Karpas-422 (cell line): ENCODE results near the gene EMC6. TPM values are rescaled to one million over a fixed set of nuclear protein-coding genes. Genes with fewer than 3 reads are reported as not detected.

ENCODE experiments used
- DNase-seq: peaks from one replicate; pipeline ENCODE4 v3.0.0-alpha.2; 2015
- H2AFZ ChIP-seq: fragments of 200-600 bp; sonication (generic); 2 replicates; pipeline ENCODE4 v1.6.1; 2014; ENCODE audit warnings: antibody characterized with exemption, low read length, mixed read lengths
- H3K27ac ChIP-seq: fragments of 200-600 bp; sonication (generic); 2 replicates; pipeline ENCODE4 v1.5.1; 2014; ENCODE audit warnings: mild to moderate bottlenecking, low read length, moderate library complexity
- H3K27me3 ChIP-seq: fragments of 200-600 bp; sonication (generic); 2 replicates; pipeline ENCODE4 v1.6.1; 2014; ENCODE audit warnings: low read length, mixed read lengths
- H3K36me3 ChIP-seq: fragments of 200-600 bp; sonication (generic); 2 replicates; pipeline ENCODE4 v1.6.1; 2014; ENCODE audit warnings: low read length, mixed read lengths; ENCODE audit not compliant: insufficient read depth
- H3K4me1 ChIP-seq: fragments of 200-600 bp; sonication (generic); 2 replicates; pipeline ENCODE4 v1.6.1; 2014; ENCODE audit warnings: mild to moderate bottlenecking, low read length, mixed read lengths
- H3K4me2 ChIP-seq: fragments of 200-600 bp; sonication (generic); 2 replicates; pipeline ENCODE4 v1.6.1; 2014; ENCODE audit warnings: low read length, low read depth, mild to moderate bottlenecking; ENCODE audit not compliant: poor library complexity, severe bottlenecking
- H3K4me3 ChIP-seq: fragments of 200-600 bp; sonication (generic); 2 replicates; pipeline ENCODE4 v1.5.1; 2014; ENCODE audit warnings: mild to moderate bottlenecking, antibody characterized with exemption, low read length, mixed read lengths
- H3K79me2 ChIP-seq: fragments of 200-600 bp; sonication (generic); 2 replicates; pipeline ENCODE4 v1.6.1; 2014; ENCODE audit warnings: mild to moderate bottlenecking, low read length, mixed read lengths
- H3K9ac ChIP-seq: fragments of 200-600 bp; sonication (generic); 2 replicates; pipeline ENCODE4 v1.6.0; 2014; ENCODE audit warnings: low read length
- H3K9me2 ChIP-seq: fragments of 200-600 bp; sonication (generic), shearing (Covaris generic); replicated peaks from 2 replicates; pipeline ENCODE4 v1.6.0; 2014; ENCODE audit warnings: mild to moderate bottlenecking, low read length, moderate library complexity; ENCODE audit not compliant: insufficient read depth
- H3K9me3 ChIP-seq: fragments of 300-700, 200-600 bp; sonication (generic); 2 replicates; pipeline ENCODE4 v1.6.1; 2014; ENCODE audit warnings: low read length, mixed read lengths
- H4K20me1 ChIP-seq: fragments of 200-600 bp; sonication (generic); 2 replicates; pipeline ENCODE4 v1.6.1; 2014; ENCODE audit warnings: mild to moderate bottlenecking, antibody characterized with exemption, low read length, low read depth; ENCODE audit not compliant: insufficient read depth
- total RNA-seq: library from RNA; depleted of rRNA; stranded (reverse); fragments of >200 nt; shearing (Covaris generic); gene quantifications from 2 replicates; pipeline ENCODE4 v1.2.3, GENCODE V29; 2014; ENCODE audit warnings: low replicate concordance; rRNA removed

The EMC6 gene
- total RNA-seq: 21.0 and 34.2 TPM in 2 replicates

DNA sequence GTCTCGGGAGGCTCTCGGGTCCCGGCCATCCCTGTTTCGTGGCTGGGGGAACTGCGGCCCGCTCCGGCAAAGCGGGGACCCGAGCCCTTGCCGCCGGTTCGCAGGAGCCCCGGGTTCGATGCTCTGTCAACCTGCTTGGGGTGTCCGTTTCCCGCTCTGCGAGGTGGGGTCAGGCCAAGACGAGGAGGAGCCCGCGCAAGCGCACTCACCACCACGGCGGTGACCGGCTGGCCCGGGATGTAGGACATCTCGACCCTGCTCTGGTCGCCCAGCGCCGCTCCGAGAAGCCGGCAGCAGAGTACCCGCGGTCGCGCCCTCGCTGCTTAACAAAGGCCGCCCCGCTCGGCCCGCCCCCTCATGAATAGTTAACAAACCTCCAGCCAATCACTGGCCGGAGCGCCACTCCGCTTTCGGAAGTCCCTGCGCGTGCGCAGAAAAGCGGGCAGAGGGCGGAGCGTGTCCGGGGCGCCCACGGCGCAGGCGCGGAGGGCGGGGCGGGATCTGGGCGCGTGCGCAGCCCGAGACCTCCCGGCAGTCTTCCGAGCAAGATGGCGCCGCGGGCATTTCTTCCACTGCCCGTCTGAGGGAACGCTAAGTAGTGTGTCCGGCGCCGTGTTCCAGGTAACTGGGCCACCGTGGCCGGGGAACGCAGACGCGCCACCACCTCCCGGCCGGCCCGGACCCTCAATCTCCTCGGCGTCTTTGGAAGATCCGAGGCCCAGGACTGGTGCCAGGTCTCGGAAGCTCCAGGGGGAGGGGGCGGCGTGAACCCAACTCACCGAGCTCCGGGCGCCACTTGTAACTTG lies at the start of gene EMC6, which contains the start of gene TAX1BP3:
Gene EMC6 (plus strand): TSS at position 534 of the 806 bp plus-strand sequence. CDS start 335 bp downstream, outside the sequence.
Gene TAX1BP3 (minus strand): TSS at position 300 of the 806 bp plus-strand sequence. CDS start 52 bp downstream, at position 248.
- Histone ChIP-seq H3K27me3 (no peaks in the 10 kb centered on the region), H3K4me1 (peaks cover 22% of the 10 kb centered on the region), H3K9ac (peak within 1 kb of the TSS; percentile 96), H3K9me3 (no peaks in the 10 kb centered on the region), H4K20me1 (no peaks in the 10 kb centered on the region; the same call in 1 of the 2 replicates), H3K27ac (peak within 1 kb of the TSS; percentile 60), H2AFZ (peak within 1 kb of the TSS; percentile 74; the same call in 1 of the 2 replicates), H3K4me2 (peak within 1 kb of the TSS; percentile 98), H3K4me3 (peak within 1 kb of the TSS; percentile 97), H3K79me2 (peaks cover 37% of the 10 kb centered on the region), H3K36me3 (peaks cover 7% of the 10 kb centered on the region; the same call in 1 of the 2 replicates), H3K9me2 (no peaks in the 10 kb centered on the region)
- DNase-seq: peak; percentile 99

DNA sequence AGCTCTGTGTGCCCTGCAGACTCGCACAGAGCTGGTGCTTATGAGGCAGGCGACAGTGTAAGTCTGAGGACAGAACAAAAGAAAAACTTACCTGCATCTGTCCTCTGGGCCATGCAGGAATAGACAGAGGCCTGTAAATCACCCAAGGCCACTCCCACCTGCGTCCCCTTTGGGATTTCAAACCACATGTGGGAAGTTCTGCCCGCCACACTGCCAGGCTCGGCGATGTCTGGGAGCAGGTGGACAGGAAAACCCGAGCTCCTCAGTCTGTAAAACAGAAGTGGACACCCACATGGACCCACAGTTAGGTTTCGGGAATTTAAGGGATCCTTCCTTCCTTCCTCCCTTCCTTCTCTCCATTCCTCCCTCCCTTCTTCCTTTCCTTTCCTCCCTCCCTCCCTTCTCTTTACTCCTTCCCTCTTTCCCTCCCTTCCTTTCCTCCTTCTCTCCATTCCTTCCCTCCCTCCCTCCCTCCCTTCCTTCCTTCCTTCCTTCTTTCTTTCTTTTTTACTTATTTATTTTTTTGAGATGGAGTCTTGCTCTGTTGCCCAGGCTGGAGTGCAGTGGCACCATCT lies 47.4 kb upstream of the EMC6 start:
- H3K27ac ChIP-seq: no peak overlapping the region
- H3K9me2 ChIP-seq: no peaks in the 10 kb centered on the region
- no peaks in the 10 kb centered on the region for H4K20me1 ChIP-seq
- no peaks in the 10 kb centered on the region for H3K4me1 ChIP-seq
- H3K4me2 ChIP-seq: no peak overlapping the region
- H3K27me3 ChIP-seq: no peaks in the 10 kb centered on the region
- H2AFZ ChIP-seq: no peak overlapping the region
- no peak for DNase-seq
- H3K4me3 ChIP-seq: no peak overlapping the region
- H3K9ac ChIP-seq: no peak overlapping the region
- H3K9me3 ChIP-seq: no peaks in the 10 kb centered on the region
- H3K79me2 ChIP-seq: no peaks in the 10 kb centered on the region
- H3K36me3 ChIP-seq: peaks cover 14% of the 10 kb centered on the region

DNA sequence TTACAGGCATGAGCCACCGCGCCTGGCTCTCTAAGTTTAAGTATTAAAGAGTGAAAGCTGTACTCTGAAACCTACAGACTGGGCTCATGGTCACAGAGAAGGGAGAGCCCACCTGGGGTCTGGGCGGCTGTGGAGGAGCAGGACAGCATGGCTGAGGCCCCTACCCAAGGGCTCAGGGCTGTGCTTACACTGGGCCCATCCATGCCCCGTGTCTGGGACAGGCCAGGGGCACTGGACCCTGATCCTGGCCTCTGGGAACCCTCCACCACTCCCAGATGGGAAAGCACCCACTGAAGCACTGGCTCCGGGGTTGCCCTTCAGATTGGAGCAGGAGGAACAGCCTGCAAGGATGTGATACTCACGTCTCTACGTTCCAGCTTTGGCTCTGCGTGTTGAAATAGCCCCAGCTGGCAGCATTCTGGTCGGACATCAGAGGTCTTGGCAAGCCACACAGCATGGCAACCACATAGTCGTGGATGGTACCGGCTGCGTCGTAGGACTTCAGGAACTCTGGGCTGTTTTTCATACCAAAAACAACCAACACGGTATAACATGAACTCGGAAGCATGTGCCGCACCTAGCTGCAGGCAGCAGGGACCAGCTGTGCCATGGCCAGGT lies 45.5 kb upstream of the EMC6 start:
- Histone ChIP-seq H3K79me2 (no peaks in the 10 kb centered on the region), H3K27ac (no peak overlapping the region), H3K36me3 (peaks cover 11% of the 10 kb centered on the region), H2AFZ (no peak overlapping the region), H3K9me2 (no peaks in the 10 kb centered on the region), H4K20me1 (no peaks in the 10 kb centered on the region), H3K4me1 (no peaks in the 10 kb centered on the region), H3K27me3 (no peaks in the 10 kb centered on the region), H3K4me3 (no peak overlapping the region), H3K4me2 (no peak overlapping the region), H3K9me3 (no peaks in the 10 kb centered on the region), H3K9ac (no peak overlapping the region)
- DNase-seq: no peak

DNA sequence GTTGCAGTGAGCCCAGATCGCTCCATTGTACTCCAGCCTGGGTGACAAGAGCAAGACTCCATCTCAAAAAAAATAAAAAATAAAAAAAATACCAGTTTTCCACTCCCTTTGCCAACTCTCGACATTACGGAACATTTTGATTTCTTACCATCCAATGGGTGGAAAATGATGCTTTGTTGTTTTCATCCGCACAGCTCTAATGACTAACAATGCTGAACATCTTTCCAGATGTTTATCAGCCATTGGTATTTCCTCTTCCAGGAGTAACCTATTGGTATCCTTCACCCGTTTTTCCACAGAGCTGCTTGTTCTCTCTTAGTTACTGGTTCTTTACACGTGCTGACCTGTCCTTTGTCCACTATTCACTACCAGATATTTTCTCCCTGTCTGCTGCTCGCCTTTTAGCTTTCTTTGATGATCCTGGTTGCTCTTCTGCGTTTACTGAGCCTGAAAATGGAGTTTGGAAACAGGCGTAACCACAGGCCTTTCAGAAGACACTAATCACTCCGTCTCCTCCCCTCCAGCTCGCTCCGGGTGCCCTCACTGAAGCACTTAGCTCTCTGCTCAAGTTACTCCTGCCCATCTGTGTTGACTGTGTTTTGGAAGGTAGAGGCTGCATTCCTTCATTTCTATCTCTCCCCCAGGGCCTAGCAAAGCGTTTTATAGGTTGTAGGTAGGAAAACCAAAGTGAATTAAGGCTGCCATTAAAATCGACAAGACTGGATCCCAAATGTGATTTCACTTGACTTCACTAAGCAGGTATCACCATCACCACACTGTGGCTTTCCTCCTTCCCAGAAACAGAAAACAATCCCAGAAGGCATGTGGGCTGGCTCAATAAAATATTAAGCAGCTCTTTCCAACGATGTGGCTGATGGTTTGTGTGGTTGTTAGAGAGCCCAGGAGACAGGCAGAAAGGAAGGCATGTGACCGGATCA lies 41.5 kb upstream of the EMC6 start:
- no peaks in the 10 kb centered on the region for H3K9me2 ChIP-seq
- H3K9ac ChIP-seq: no peak overlapping the region
- no peak overlapping the region for H3K4me3 ChIP-seq
- peaks cover 5% of the 10 kb centered on the region; the same call in 1 of the 2 replicates for H3K36me3 ChIP-seq
- no peaks in the 10 kb centered on the region for H3K9me3 ChIP-seq
- no peaks in the 10 kb centered on the region for H4K20me1 ChIP-seq
- H3K79me2 ChIP-seq: peaks cover 3% of the 10 kb centered on the region; the same call in 1 of the 2 replicates
- no peak for DNase-seq
- no peak overlapping the region for H3K27ac ChIP-seq
- H3K27me3 ChIP-seq: no peaks in the 10 kb centered on the region
- no peak overlapping the region for H2AFZ ChIP-seq
- no peak overlapping the region for H3K4me2 ChIP-seq
- no peaks in the 10 kb centered on the region for H3K4me1 ChIP-seq

DNA sequence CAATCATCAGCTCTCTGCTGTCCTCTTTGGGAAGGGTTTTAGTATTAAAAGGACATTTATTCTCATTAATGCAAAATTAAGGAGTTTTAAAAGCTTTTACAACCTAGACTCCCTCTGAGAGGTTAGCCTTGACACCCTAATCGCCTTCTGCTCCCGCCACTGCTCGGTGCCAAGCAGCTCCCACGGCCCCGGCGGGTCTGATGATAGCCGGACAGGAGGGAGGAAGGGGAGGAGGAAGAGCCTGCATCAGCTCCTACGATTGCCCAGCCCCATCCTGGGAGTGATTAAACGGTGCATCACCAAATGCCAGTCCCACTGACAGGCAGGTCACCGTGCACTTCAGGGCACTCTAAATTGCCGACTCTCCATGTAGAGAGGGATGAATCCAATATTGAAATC lies 40.8 kb upstream of the EMC6 start:
- no peak overlapping the region for H2AFZ ChIP-seq
- no peak for DNase-seq
- H3K9me3 ChIP-seq: no peaks in the 10 kb centered on the region
- no peaks in the 10 kb centered on the region for H4K20me1 ChIP-seq
- H3K79me2 ChIP-seq: peaks cover 10% of the 10 kb centered on the region
- no peak overlapping the region for H3K9ac ChIP-seq
- no peaks in the 10 kb centered on the region for H3K9me2 ChIP-seq
- H3K4me2 ChIP-seq: no peak overlapping the region
- H3K27ac ChIP-seq: no peak overlapping the region
- H3K27me3 ChIP-seq: no peaks in the 10 kb centered on the region
- H3K4me1 ChIP-seq: no peaks in the 10 kb centered on the region
- no peak overlapping the region for H3K4me3 ChIP-seq
- peaks cover 5% of the 10 kb centered on the region; the same call in 1 of the 2 replicates for H3K36me3 ChIP-seq

DNA sequence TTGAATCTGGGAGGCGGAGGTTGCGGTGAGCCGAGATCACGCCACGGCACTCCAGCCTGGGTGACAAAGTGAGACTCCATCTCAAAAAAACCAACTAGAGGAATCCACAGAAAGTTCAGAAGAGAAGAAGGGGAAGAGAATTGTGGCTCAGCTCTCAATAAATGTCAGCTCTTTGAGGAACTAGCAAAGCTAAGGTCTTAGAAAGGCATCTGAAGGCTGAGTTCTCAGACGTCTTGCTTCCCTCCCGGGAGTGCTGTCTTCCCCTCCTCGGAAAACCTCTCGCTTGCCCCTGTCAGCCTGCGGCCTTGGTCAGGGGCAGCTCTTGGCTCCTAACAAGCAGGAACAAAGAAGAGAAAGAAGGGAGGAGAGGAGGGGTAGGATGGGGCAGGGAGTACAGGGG lies 37.8 kb upstream of the EMC6 start:
- Histone ChIP-seq H3K27me3 (no peaks in the 10 kb centered on the region), H3K9me3 (no peaks in the 10 kb centered on the region), H2AFZ (no peak overlapping the region), H3K9me2 (no peaks in the 10 kb centered on the region), H3K79me2 (peaks cover 29% of the 10 kb centered on the region), H3K9ac (no peak overlapping the region), H3K4me3 (no peak overlapping the region), H3K4me1 (peaks cover 7% of the 10 kb centered on the region), H3K4me2 (no peak overlapping the region), H3K27ac (no peak overlapping the region), H4K20me1 (no peaks in the 10 kb centered on the region), H3K36me3 (peaks cover 5% of the 10 kb centered on the region; the same call in 1 of the 2 replicates)
- DNase-seq: no peak

DNA sequence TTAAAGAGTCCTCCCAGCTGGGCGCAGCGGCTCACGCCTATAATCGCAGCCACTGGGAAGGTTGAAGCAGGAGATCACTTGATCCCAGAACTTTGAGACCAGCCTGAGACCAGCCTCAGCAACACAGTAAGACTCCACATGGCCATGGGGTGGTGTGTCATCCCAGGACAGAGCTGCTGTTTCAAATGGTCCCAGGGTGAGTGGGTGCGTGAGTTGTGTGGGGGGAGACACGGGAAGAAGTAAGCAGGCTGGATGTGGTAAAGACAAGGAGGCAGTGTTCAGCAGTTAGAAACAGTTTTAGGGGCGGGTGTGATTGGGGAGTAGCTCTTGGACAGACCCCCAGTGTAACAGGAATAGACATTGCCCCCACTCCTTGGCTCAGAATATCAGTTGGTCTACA lies 36.3 kb upstream of the EMC6 start:
- Histone ChIP-seq H3K79me2 (peaks cover 31% of the 10 kb centered on the region), H3K4me1 (peaks cover 11% of the 10 kb centered on the region), H3K27ac (no peak overlapping the region), H3K36me3 (no peaks in the 10 kb centered on the region), H4K20me1 (no peaks in the 10 kb centered on the region), H3K9me2 (no peaks in the 10 kb centered on the region), H2AFZ (no peak overlapping the region), H3K4me3 (no peak overlapping the region), H3K27me3 (no peaks in the 10 kb centered on the region), H3K9me3 (no peaks in the 10 kb centered on the region), H3K9ac (no peak overlapping the region), H3K4me2 (no peak overlapping the region)
- DNase-seq: no peak
